ENCODE results near the gene SEPTIN12. TPM values are rescaled to one million over a fixed set of nuclear protein-coding genes. Genes with fewer than 3 reads are reported as not detected.

SEPTIN12 gene
- total and polyA plus RNA-seq, 7 donors = 2.5 TPM; not detected in 6

GRCh38 chr16:4825196-4825595 lies 37.1 kb upstream of the SEPTIN12 start:
- WGBS, 2 donors = 87 to 94% methylated on average over 8 of the region's 8 CpGs
- Histone ChIP-seq H3K4me3 (no peak overlapping the region), H3K4me1 (no peaks in the 10 kb centered on the region), H3K27ac (no peak overlapping the region), H3K27me3 (no peaks in the 10 kb centered on the region), H3K9me3 (no peaks in the 10 kb centered on the region), H3K36me3 (peaks cover 41 to 100% (median 73%) of the 10 kb centered on the region in 4 donors)
- no peak for TF ChIP-seq POLR2A (IDR thresholded peaks at IDR 0.05)
- TF ChIP-seq POLR2AphosphoS5 (IDR thresholded peaks at IDR 0.05) = no peak
- TF ChIP-seq EP300 (IDR thresholded peaks at IDR 0.05) = no peak
- no peak for TF ChIP-seq CTCF (IDR thresholded peaks at IDR 0.05)
- no peak for DNase-seq
- intact Hi-C loops (cut with DNase I) = no loop called here

GRCh38 chr16:4820652-4821051 lies 32.5 kb upstream of the SEPTIN12 start:
- no peak for DNase-seq
- Histone ChIP-seq H3K27ac (no peak overlapping the region), H3K4me3 (no peak overlapping the region), H3K36me3 (peaks cover 29 to 100% (median 58%) of the 10 kb centered on the region in 4 donors), H3K27me3 (no peaks in the 10 kb centered on the region), H3K9me3 (no peaks in the 10 kb centered on the region), H3K4me1 (no peaks in the 10 kb centered on the region)
- 94 to 95% methylated on average over 6 of the region's 6 CpGs for WGBS, 2 donors
- no peak for TF ChIP-seq CTCF (IDR thresholded peaks at IDR 0.05)
- no peak for TF ChIP-seq EP300 (IDR thresholded peaks at IDR 0.05)
- no peak for TF ChIP-seq POLR2AphosphoS5 (IDR thresholded peaks at IDR 0.05)
- TF ChIP-seq POLR2A (IDR thresholded peaks at IDR 0.05) = no peak
- intact Hi-C loops (cut with DNase I) = no loop called here

- H3K27ac ChIP-seq = peak overlapping the region; percentile 72 to 84 (median 78)
- intact Hi-C loops (cut with DNase I) = no loop called here
- no peaks in the 10 kb centered on the region for H3K27me3 ChIP-seq
- H3K4me1 ChIP-seq = peaks cover 0 to 21% (median 21%) of the 10 kb centered on the region in 4 donors
- 87 to 89% methylated on average over 16 of the region's 16 CpGs for WGBS, 2 donors
- TF ChIP-seq EP300 (IDR thresholded peaks at IDR 0.05) (no peak), CTCF (IDR thresholded peaks at IDR 0.05) (no peak), POLR2AphosphoS5 (IDR thresholded peaks at IDR 0.05) (no peak), POLR2A (IDR thresholded peaks at IDR 0.05) (no peak)
- no peak overlapping the region for H3K4me3 ChIP-seq
- no peaks in the 10 kb centered on the region for H3K9me3 ChIP-seq
- no peak for DNase-seq
- peaks cover 13 to 99% (median 42%) of the 10 kb centered on the region in 4 donors for H3K36me3 ChIP-seq
These were observed 26.5 kb upstream of the SEPTIN12 start for GRCh38 chr16:4814542-4815173.

GRCh38 chr16:4814046-4814445 lies 25.9 kb upstream of the SEPTIN12 start:
- peak; percentile 71 for DNase-seq
- Histone ChIP-seq H3K27me3 (no peaks in the 10 kb centered on the region), H3K9me3 (no peaks in the 10 kb centered on the region), H3K4me1 (peaks cover 0 to 21% (median 21%) of the 10 kb centered on the region in 4 donors), H3K36me3 (peaks cover 13 to 99% (median 42%) of the 10 kb centered on the region in 4 donors), H3K4me3 (no peak overlapping the region), H3K27ac (peak overlapping the region; percentile 72 to 84 (median 78))
- intact Hi-C loops (cut with DNase I) = no loop called here
- TF ChIP-seq POLR2A (IDR thresholded peaks at IDR 0.05) (no peak), POLR2AphosphoS5 (IDR thresholded peaks at IDR 0.05) (peak; percentile 46 to 79 (median 72)), CTCF (IDR thresholded peaks at IDR 0.05) (no peak), EP300 (IDR thresholded peaks at IDR 0.05) (peak in 3 of 4 donors; percentile 36 to 87 (median 85))
